Suprapubic skin (tissue), 4 donors: Measurements from ENCODE around the gene DISP3. TPM values are rescaled to one million over a fixed set of nuclear protein-coding genes. Genes with fewer than 3 reads are reported as not detected.

Experiments used
- DNase-seq, 2 donors: peaks; one replicate each; pipeline ENCODE4 v3.0.0-alpha.2; 2019; ENCODE audit warnings: low spot score in 2 of 2
- H3K27ac ChIP-seq: fragments of 200-600 bp; sonication (generic); one replicate; pipeline ENCODE4 v1.5.1; 2019
- H3K27me3 ChIP-seq: fragments of 200-600 bp; sonication (generic); one replicate; pipeline ENCODE4 v1.5.1; 2019
- H3K36me3 ChIP-seq: fragments of 200-600 bp; sonication (generic); one replicate; pipeline ENCODE4 v1.5.1; 2019
- H3K4me1 ChIP-seq: fragments of 200-600 bp; sonication (generic); one replicate; pipeline ENCODE4 v1.5.1; 2019
- H3K4me3 ChIP-seq: fragments of 200-600 bp; sonication (generic); one replicate; pipeline ENCODE4 v1.5.1; 2019; ENCODE audit warnings: mild to moderate bottlenecking
- H3K9me3 ChIP-seq: fragments of 200-600 bp; sonication (generic); one replicate; pipeline ENCODE4 v1.5.1; 2019
- CTCF ChIP-seq, 2 donors: fragments of 200-600 bp in 1 of 2; fragments of 450-650 bp in 1 of 2; sonication (generic) in 1 of 2; IDR thresholded peaks; one replicate each; pipeline ENCODE4 v1.5.1; 2016 to 2019; ENCODE audit warnings: antibody characterized with exemption in 2 of 2, mild to moderate bottlenecking in 1 of 2, moderate library complexity in 1 of 2
- EP300 ChIP-seq: sonication (generic); formaldehyde crosslinking; IDR thresholded peaks from one replicate; pipeline ENCODE4 v1.6.1; 2017; ENCODE audit warnings: antibody characterized with exemption
- POLR2A ChIP-seq, 2 donors: fragments of 450-650 bp; IDR thresholded peaks; one replicate each; pipeline ENCODE4 v1.6.1; 2017; ENCODE audit warnings: antibody characterized with exemption in 2 of 2, mild to moderate bottlenecking in 2 of 2, moderate library complexity in 2 of 2
- POLR2AphosphoS5 ChIP-seq, 3 donors: sonication (generic); formaldehyde crosslinking; IDR thresholded peaks; one replicate each; pipeline ENCODE4 v1.6.1; 2017; ENCODE audit warnings: antibody characterized with exemption in 3 of 3
- WGBS: methylation state at CpG from one replicate; pipeline ENCODE4 v1.1.5; 2018; 5-methylcytosine and 5-hydroxymethylcytosine counted together
- total RNA-seq, 4 donors: library from RNA; depleted of rRNA; stranded (reverse); fragments of >200 nt; gene quantifications; one replicate each; pipeline ENCODE4 v1.1.0, GENCODE V29; 2016

The DISP3 gene
- total RNA-seq, 4 donors from 2014 or later, result not detected

GRCh38 chr1:11529763-11530730 is 51.1 kb downstream of the DISP3 start:
- H3K9me3 ChIP-seq, result no peaks in the 10 kb centered on the region
- H3K27ac ChIP-seq, result no peak overlapping the region
- no peak for TF ChIP-seq POLR2AphosphoS5 (IDR thresholded peaks at IDR 0.05)
- TF ChIP-seq CTCF (IDR thresholded peaks at IDR 0.05), result no peak
- no peaks in the 10 kb centered on the region for H3K36me3 ChIP-seq
- H3K4me3 ChIP-seq, result no peak overlapping the region
- 80% methylated on average over 19 of the region's 34 CpGs for WGBS
- H3K4me1 ChIP-seq, result no peaks in the 10 kb centered on the region
- H3K27me3 ChIP-seq, result peaks cover 12% of the 10 kb centered on the region
- DNase-seq, result peak in 1 of 2 donors; percentile 78

- peak in 1 of 2 donors; percentile 72 for DNase-seq
- peaks cover 12% of the 10 kb centered on the region for H3K27me3 ChIP-seq
- H3K27ac ChIP-seq, result no peak overlapping the region
- no peaks in the 10 kb centered on the region for H3K36me3 ChIP-seq
- 64% methylated on average over 9 of the region's 15 CpGs for WGBS
- H3K4me3 ChIP-seq, result no peak overlapping the region
- H3K4me1 ChIP-seq, result no peaks in the 10 kb centered on the region
- TF ChIP-seq EP300 (no peak), CTCF (IDR thresholded peaks at IDR 0.05) (no peak), POLR2AphosphoS5 (IDR thresholded peaks at IDR 0.05) (no peak), POLR2A (IDR thresholded peaks at IDR 0.05) (no peak)
- no peaks in the 10 kb centered on the region for H3K9me3 ChIP-seq
Observed at GRCh38 chr1:11530731-11531311, 51.9 kb downstream of the DISP3 start.

- H3K27me3 ChIP-seq, result peaks cover 17% of the 10 kb centered on the region
- no peak overlapping the region for H3K4me3 ChIP-seq
- peak in 1 of 2 donors; percentile 58 for DNase-seq
- H3K9me3 ChIP-seq, result no peaks in the 10 kb centered on the region
- no peak for TF ChIP-seq POLR2AphosphoS5 (IDR thresholded peaks at IDR 0.05)
- TF ChIP-seq EP300, result no peak
- TF ChIP-seq POLR2A (IDR thresholded peaks at IDR 0.05), result no peak
- TF ChIP-seq CTCF (IDR thresholded peaks at IDR 0.05), result no peak
- no peaks in the 10 kb centered on the region for H3K36me3 ChIP-seq
- no peaks in the 10 kb centered on the region for H3K4me1 ChIP-seq
- WGBS, result 55% methylated on average over 16 of the region's 19 CpGs
- no peak overlapping the region for H3K27ac ChIP-seq
Observed at GRCh38 chr1:11531314-11531870, 52.4 kb downstream of the DISP3 start.

GRCh38 chr1:11531943-11532342 is 53.0 kb downstream of the DISP3 start:
- H3K4me1 ChIP-seq, result no peaks in the 10 kb centered on the region
- WGBS, result 74% methylated on average over 5 of the region's 10 CpGs
- DNase-seq, result no peak
- H3K9me3 ChIP-seq, result no peaks in the 10 kb centered on the region
- H3K36me3 ChIP-seq, result no peaks in the 10 kb centered on the region
- peaks cover 23% of the 10 kb centered on the region for H3K27me3 ChIP-seq
- TF ChIP-seq POLR2A (IDR thresholded peaks at IDR 0.05) (no peak), POLR2AphosphoS5 (IDR thresholded peaks at IDR 0.05) (no peak), CTCF (IDR thresholded peaks at IDR 0.05) (no peak), EP300 (no peak)
- H3K27ac ChIP-seq, result no peak overlapping the region
- H3K4me3 ChIP-seq, result no peak overlapping the region
